CD4-positive, alpha-beta T cell treated with Interleukin-2 at 100 ng/mL for 4 hours (primary cell): ENCODE measurements around the gene UNC80.

ENCODE experiments used
- DNase-seq: peaks from one replicate; pipeline ENCODE4 v3.0.0-alpha.2; 2020; ENCODE audit warnings: low spot score

UNC80 gene

DNA sequence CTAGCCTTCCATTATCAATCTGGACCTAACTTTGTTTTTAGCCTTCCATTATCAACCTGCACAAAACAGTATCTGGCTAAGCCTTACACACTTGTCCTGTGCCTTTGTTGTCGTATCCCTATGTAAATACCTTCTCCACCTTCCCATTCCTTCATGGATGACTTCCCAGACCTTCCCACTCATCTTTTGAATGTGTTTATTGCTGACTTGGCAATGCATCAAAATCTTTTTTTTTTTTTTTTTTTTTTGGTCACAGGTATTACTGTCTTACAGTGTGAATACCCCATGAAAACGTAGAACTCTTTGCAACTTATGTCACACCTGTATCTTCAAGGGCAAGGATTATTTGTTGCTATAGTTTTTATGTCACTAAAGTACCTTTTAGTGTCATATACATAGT, 256.5 kb downstream of the UNC80 start:
- no peak for DNase-seq

DNA sequence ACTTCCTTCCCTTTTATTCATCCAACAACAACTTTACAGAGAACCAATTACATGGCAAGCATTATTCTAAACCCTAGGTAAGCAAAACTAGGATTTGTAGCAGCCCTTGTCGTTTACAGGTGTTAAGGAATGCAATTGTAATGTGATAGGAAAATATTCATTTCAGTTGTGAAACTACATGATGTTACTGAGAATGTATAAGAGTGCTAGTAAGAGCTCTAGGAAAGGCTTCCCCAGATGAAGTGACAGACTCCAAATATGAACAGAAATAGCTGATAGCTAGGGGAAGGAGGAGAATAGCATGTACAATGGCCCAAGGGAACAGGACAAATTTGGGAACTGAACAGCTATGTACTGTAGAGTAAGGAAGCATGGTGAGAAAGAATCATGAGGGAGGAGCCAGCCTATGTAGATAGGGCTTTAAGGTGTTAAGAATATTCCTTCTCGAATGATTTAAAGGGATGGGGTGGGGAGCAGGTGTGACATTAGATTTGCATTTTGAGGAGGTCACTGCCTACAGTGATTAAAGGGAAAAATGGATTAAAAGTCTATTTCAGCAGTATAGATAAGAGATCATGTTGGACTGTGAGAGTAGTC, 262.6 kb downstream of the UNC80 start:
- no peak for DNase-seq

DNA sequence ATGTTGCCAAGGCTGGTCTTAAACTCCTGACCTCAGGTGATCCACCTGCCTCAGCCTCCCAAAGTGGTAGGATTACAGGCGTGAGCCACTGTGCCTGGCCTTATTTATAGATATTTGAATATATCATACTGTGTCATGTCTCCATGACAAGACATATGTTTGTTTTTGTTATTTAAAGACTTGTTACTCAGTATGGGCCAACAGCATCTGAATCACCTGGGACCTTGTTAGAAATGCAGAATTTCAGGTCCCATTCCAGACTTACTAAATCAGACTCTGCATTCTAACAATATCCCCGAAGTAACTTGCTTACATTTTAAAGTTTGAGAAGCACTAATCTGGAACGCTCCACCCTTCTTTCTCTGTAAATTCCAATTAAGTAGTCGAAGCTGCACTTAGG, 264.0 kb downstream of the UNC80 start:
- no peak for DNase-seq

DNA sequence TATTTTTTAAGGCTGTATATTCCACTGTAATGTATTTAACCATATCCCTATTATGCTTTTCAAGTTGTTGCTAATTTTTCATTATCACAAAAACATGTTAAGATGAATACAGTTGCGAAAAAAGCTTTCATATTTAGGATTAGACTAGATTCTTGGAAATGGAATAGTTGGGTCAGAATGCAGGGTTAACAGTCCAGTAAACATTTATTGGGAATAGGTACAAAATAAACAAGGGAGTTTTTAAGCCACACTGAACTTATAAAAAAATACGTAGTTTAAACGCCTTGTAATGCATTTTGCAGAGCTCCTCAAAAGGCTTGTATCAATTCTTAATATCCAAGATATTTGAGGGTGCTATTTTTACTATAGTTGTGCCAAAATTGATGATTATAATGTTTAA, 266.4 kb downstream of the UNC80 start:
- no peak for DNase-seq

DNA sequence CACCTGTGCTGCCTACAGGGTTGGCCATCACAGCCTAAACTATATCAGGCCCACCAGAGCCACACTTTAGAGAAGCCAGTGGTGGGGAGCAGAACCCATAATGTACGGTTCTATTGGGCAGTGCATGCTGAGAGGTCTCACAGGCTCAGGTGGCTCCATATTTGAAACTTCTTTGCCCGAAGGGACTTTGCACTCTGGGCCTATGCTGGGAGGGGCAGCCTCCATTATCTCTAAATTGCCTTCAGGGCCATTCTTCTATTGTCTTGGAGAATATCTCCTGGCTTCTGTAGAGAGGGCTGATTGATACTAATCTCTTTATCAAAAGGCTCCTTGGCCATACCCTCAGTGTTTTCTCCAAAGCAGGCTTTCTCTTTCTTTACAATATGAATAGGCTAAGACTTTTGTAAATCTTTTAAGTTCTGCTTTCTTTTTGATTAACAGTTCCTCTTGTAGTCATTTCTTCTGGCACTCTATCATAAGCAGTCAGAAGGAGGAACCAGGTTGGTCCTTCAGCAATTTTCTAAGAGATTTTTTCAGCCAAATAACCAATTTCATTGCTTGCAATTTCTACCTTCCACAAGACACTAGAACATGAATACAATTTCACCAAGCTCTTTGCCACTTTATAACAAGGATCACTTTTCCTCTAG, 275.3 kb downstream of the UNC80 start:
- no peak for DNase-seq
